Psoas muscle (tissue), 8 donors: ENCODE measurements around the gene CSKMT. TPM values are rescaled to one million over a fixed set of nuclear protein-coding genes. Genes with fewer than 3 reads are reported as not detected.

Source experiments
- ATAC-seq, 4 donors: fragments of 200-7000 bp; cut with Tn5 transposase; one replicate each; pipeline ENCODE4 v1.9.1; 2020; ENCODE audit warnings: moderate library complexity in 3 of 4, mild to moderate bottlenecking in 2 of 4
- DNase-seq, 2 donors: peaks; one replicate each; pipeline ENCODE4 v3.0.0-alpha.2; 2020
- H3K27ac ChIP-seq: fragments of 200-600 bp; one replicate; pipeline ENCODE4 v1.8.0; 2022
- H3K27me3 ChIP-seq, 3 donors: fragments of 200-600 bp in 1 of 3; one replicate each; pipeline versions ENCODE4 v1.6.1 to v1.8.0; 2013 to 2022; ENCODE audit warnings: low read length in 2 of 3, mild to moderate bottlenecking in 2 of 3, moderate library complexity in 1 of 3; ENCODE audit not compliant: insufficient read depth in 3 of 3
- H3K36me3 ChIP-seq, 2 donors: fragments of 200-600 bp in 1 of 2; one replicate each; pipeline versions ENCODE4 v1.6.1 to v1.8.0; 2013 to 2022; ENCODE audit warnings: low read depth in 1 of 2, mild to moderate bottlenecking in 1 of 2, moderate library complexity in 1 of 2; ENCODE audit not compliant: insufficient read depth in 1 of 2
- H3K4me1 ChIP-seq: fragments of 200-600 bp; one replicate; pipeline ENCODE4 v1.8.0; 2022
- H3K4me3 ChIP-seq: fragments of 200-600 bp; one replicate; pipeline ENCODE4 v1.8.0; 2022; ENCODE audit warnings: mild to moderate bottlenecking
- H3K9me3 ChIP-seq: fragments of 200-600 bp; one replicate; pipeline ENCODE4 v1.8.0; 2022
- WGBS, 3 donors: extraction: QIAGEN DNeasy Blood & Tissue Kit; methylation state at CpG; one replicate each; pipeline versions ENCODE4 v1.1.6 to v1.1.7; 2013; 5-methylcytosine and 5-hydroxymethylcytosine counted together
- intact Hi-C, 2 donors: fragments of 100-400 bp; cut with DNase I; formaldehyde crosslinking; loops; one replicate each; pipeline versions ENCODE4 v1.11.0 to v1.14.2; 2022
- polyA plus RNA-seq, 3 donors: library from polyadenylated mRNA; stranded (reverse); fragments of 200-250 nt; gene quantifications; one replicate each; pipeline ENCODE4 v1.2.3, GENCODE V29; 2013
- total RNA-seq, 4 donors: library from RNA; stranded (reverse); fragmentation: NEBNext Ultra II Directional in 2 of 4; extraction: Animal tissue kit (Norgen Biotek cat#: 25700) in 2 of 4; gene quantifications; one replicate each; pipeline versions ENCODE4 v1.2.1 to v1.2.4, GENCODE V29; 2021 to 2023
- TF ChIP-seq, protein P1 (sequence below): fragments of 200-600 bp; IDR thresholded peaks from one replicate; pipeline ENCODE4 v1.8.0; 2022; ENCODE audit warnings: antibody characterized with exemption
- donor health status: healthy with polysubstance abuse.
- donor health status: DM: no; HTN: no; CAD: no; lungs with moderate emphysema.
- donor health status: Bipolar disorder and iron deficiency.
- donor health status: healthy.
- donor health status: DM: yes; HTN: yes; CAD: no.
- donor health status: DM: no; HTN: no; CAD: no.
- donor health status: DM: no; HTN: no; CAD: no.
- donor health status: DM: yes; HTN: yes; CAD: no.

The CSKMT gene
- total and polyA plus RNA-seq, 7 donors, result 3.8 to 12.8 (median 8.0) TPM

DNA sequence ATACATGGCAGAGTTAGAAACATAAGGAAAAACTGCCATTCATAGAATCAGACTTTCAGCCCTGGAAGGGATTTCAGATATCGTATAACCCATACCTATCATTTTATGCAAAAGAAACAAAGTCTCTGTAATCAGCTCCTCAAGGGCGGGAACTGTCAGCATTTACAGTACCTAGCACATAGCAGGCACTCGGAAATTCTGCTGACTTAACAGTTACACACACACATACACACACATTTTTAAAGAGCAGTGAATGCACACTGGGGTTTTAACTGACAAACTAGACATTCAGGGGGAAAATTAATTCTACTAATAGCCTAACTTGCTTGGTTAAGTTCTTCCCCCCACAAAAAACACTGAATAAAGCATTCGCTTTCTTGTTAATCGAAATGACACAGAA lies 51.1 kb downstream of the CSKMT start:
- ATAC-seq (no peak), DNase-seq (no peak)
- Histone ChIP-seq H3K27ac (no peak overlapping the region), H3K4me3 (no peak overlapping the region), H3K27me3 (no peaks in the 10 kb centered on the region), H3K4me1 (peaks cover 16% of the 10 kb centered on the region), H3K9me3 (no peaks in the 10 kb centered on the region), H3K36me3 (peaks cover 19 to 99% of the 10 kb centered on the region in 2 donors)
- 82 to 91% (median 83%) methylated on average over 5 of the region's 5 CpGs for WGBS, 3 donors
- intact Hi-C loops, result no loop called here
- TF ChIP-seq, protein P1, sequence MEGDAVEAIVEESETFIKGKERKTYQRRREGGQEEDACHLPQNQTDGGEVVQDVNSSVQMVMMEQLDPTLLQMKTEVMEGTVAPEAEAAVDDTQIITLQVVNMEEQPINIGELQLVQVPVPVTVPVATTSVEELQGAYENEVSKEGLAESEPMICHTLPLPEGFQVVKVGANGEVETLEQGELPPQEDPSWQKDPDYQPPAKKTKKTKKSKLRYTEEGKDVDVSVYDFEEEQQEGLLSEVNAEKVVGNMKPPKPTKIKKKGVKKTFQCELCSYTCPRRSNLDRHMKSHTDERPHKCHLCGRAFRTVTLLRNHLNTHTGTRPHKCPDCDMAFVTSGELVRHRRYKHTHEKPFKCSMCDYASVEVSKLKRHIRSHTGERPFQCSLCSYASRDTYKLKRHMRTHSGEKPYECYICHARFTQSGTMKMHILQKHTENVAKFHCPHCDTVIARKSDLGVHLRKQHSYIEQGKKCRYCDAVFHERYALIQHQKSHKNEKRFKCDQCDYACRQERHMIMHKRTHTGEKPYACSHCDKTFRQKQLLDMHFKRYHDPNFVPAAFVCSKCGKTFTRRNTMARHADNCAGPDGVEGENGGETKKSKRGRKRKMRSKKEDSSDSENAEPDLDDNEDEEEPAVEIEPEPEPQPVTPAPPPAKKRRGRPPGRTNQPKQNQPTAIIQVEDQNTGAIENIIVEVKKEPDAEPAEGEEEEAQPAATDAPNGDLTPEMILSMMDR, result no peak

DNA sequence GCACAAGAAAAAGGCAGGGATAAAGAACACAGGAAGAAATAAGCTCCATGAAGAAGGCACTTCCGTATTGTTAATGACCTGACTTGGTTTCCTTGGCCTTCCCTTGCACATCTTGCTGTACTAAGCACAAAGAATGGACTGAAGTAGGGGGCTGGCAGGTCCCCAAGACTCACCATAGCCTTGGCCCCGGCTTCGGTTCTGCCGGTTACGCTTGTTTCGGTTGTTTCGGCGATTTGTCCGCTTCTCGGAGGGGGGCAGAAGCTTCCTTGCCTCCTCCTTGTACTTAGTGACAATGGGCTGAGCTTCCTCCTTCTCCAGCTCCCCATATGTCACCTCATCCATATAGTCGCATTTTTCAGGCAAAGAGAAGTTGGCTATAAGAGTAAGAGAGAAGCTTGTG lies 51.7 kb downstream of the CSKMT start:
- peaks cover 16% of the 10 kb centered on the region for H3K4me1 ChIP-seq
- TF ChIP-seq, protein P1, result no peak
- H3K36me3 ChIP-seq, result peaks cover 21 to 99% of the 10 kb centered on the region in 2 donors
- no peaks in the 10 kb centered on the region for H3K9me3 ChIP-seq
- no peak for ATAC-seq
- WGBS, 3 donors, result 51 to 69% (median 60%) methylated on average over 11 of the region's 11 CpGs
- intact Hi-C loops, result no loop called here
- H3K27ac ChIP-seq, result peak overlapping the region; percentile 47
- no peaks in the 10 kb centered on the region for H3K27me3 ChIP-seq
- DNase-seq, result no peak
- H3K4me3 ChIP-seq, result no peak overlapping the region

Other genes with a start within 250 kb of the CSKMT start
- not detected for gene SCGB1A1, start 246.3 kb upstream of the CSKMT start, total RNA-seq
- under 1 TPM in 1 of 3 donors, not detected in 2; 0.35 TPM for gene SCGB1A1, start 246.3 kb upstream of the CSKMT start, polyA plus RNA-seq
- gene AHNAK, start 118.5 kb upstream of the CSKMT start, total RNA-seq, result 100 to 1,000 TPM; 376 to 679 (median 425) TPM
- gene AHNAK, start 118.5 kb upstream of the CSKMT start, polyA plus RNA-seq, result 100 to 1,000 TPM in 2 of 3 donors, 10 to 100 TPM in 1; 93.5 to 227 (median 206) TPM
- gene EEF1G, start 91.4 kb upstream of the CSKMT start, total RNA-seq, result 1,000 to 10,000 TPM; 1,137 to 1,954 (median 1,509) TPM
- gene EEF1G, start 91.4 kb upstream of the CSKMT start, polyA plus RNA-seq, result 1,000 to 10,000 TPM; 1,687 to 2,356 (median 2,243) TPM
- 10 to 100 TPM; 14.3 to 23.7 (median 19.6) TPM for gene TUT1, start 73.8 kb upstream of the CSKMT start, total RNA-seq
- gene TUT1, start 73.8 kb upstream of the CSKMT start, polyA plus RNA-seq, result 10 to 100 TPM; 12.1 to 15.5 (median 12.7) TPM
- gene MTA2, start 63.4 kb upstream of the CSKMT start, total RNA-seq, result 10 to 100 TPM; 20.0 to 32.5 (median 28.6) TPM
- gene MTA2, start 63.4 kb upstream of the CSKMT start, polyA plus RNA-seq, result 10 to 100 TPM; 18.4 to 27.1 (median 26.9) TPM
- 10 to 100 TPM; 14.1 to 19.5 (median 16.9) TPM for gene EML3, start 52.5 kb upstream of the CSKMT start, total RNA-seq
- gene EML3, start 52.5 kb upstream of the CSKMT start, polyA plus RNA-seq, result 10 to 100 TPM in 2 of 3 donors, 1 to 10 TPM in 1; 7.4 to 11.3 (median 11.1) TPM
- gene ROM1, start 52.1 kb upstream of the CSKMT start, total RNA-seq, result 1 to 10 TPM; 2.0 to 4.4 (median 3.1) TPM
- gene ROM1, start 52.1 kb upstream of the CSKMT start, polyA plus RNA-seq, result 1 to 10 TPM; 3.7 to 5.5 (median 4.7) TPM
- gene B3GAT3, start 43.3 kb upstream of the CSKMT start, total RNA-seq, result 10 to 100 TPM in 3 of 4 donors, 1 to 10 TPM in 1; 7.4 to 11.8 (median 11.0) TPM
- gene B3GAT3, start 43.3 kb upstream of the CSKMT start, polyA plus RNA-seq, result 10 to 100 TPM; 11.7 to 37.6 (median 20.0) TPM
- 10 to 100 TPM; 59.7 to 62.2 (median 61.4) TPM for gene GANAB, start 18.7 kb upstream of the CSKMT start, total RNA-seq
- gene GANAB, start 18.7 kb upstream of the CSKMT start, polyA plus RNA-seq, result 10 to 100 TPM; 34.3 to 64.6 (median 62.0) TPM
- gene INTS5, start 12.0 kb upstream of the CSKMT start, total RNA-seq, result 10 to 100 TPM; 13.5 to 20.6 (median 17.1) TPM
- 10 to 100 TPM in 1 of 3 donors, 1 to 10 TPM in 2; 8.1 to 19.9 (median 9.3) TPM for gene INTS5, start 12.0 kb upstream of the CSKMT start, polyA plus RNA-seq
- gene C11orf98, start 102 bp upstream of the CSKMT start, total RNA-seq, result 10 to 100 TPM; 29.8 to 50.9 (median 50.2) TPM
- 100 to 1,000 TPM in 1 of 3 donors, 10 to 100 TPM in 2; 87.1 to 155 (median 93.1) TPM for gene C11orf98, start 102 bp upstream of the CSKMT start, polyA plus RNA-seq
- gene UQCC3, start 6.4 kb downstream of the CSKMT start, total RNA-seq, result 1 to 10 TPM; 5.2 to 8.8 (median 7.1) TPM
- gene UQCC3, start 6.4 kb downstream of the CSKMT start, polyA plus RNA-seq, result 10 to 100 TPM in 1 of 3 donors, 1 to 10 TPM in 2; 6.4 to 16.5 (median 8.6) TPM
- 1 to 10 TPM in 3 of 4 donors, under 1 TPM in 1; 0.74 to 3.2 (median 1.9) TPM for gene LBHD1, start 7.0 kb downstream of the CSKMT start, total RNA-seq
- gene LBHD1, start 7.0 kb downstream of the CSKMT start, polyA plus RNA-seq, result 1 to 10 TPM in 2 of 3 donors, under 1 TPM in 1; 0.98 to 3.6 (median 1.6) TPM
- gene UBXN1, start 13.8 kb downstream of the CSKMT start, total RNA-seq, result 100 to 1,000 TPM; 102 to 204 (median 149) TPM
- gene UBXN1, start 13.8 kb downstream of the CSKMT start, polyA plus RNA-seq, result 100 to 1,000 TPM; 225 to 376 (median 295) TPM
- gene LRRN4CL, start 24.2 kb downstream of the CSKMT start, total RNA-seq, result 1 to 10 TPM; 2.4 to 4.8 (median 3.8) TPM
- gene LRRN4CL, start 24.2 kb downstream of the CSKMT start, polyA plus RNA-seq, result 1 to 10 TPM; 1.8 to 3.7 (median 2.8) TPM
- gene BSCL2, start 42.1 kb downstream of the CSKMT start, total RNA-seq, result 10 to 100 TPM; 17.0 to 45.4 (median 29.0) TPM
- gene BSCL2, start 42.1 kb downstream of the CSKMT start, polyA plus RNA-seq, result 100 to 1,000 TPM in 1 of 3 donors, 10 to 100 TPM in 2; 61.5 to 174 (median 63.5) TPM
- gene GNG3, start 42.4 kb downstream of the CSKMT start, total RNA-seq, result not detected
- under 1 TPM in 2 of 3 donors, not detected in 1; 0.10 to 0.39 TPM for gene GNG3, start 42.4 kb downstream of the CSKMT start, polyA plus RNA-seq
- 10 to 100 TPM; 27.2 to 39.7 (median 31.4) TPM for gene HNRNPUL2, start 62.1 kb downstream of the CSKMT start, total RNA-seq
- gene HNRNPUL2, start 62.1 kb downstream of the CSKMT start, polyA plus RNA-seq, result 10 to 100 TPM; 23.8 to 35.1 (median 25.0) TPM
- 10 to 100 TPM; 14.8 to 19.6 (median 16.4) TPM for gene TTC9C, start 63.2 kb downstream of the CSKMT start, total RNA-seq
- 10 to 100 TPM; 20.2 to 30.4 (median 28.2) TPM for gene TTC9C, start 63.2 kb downstream of the CSKMT start, polyA plus RNA-seq
- gene ZBTB3, start 88.8 kb downstream of the CSKMT start, total RNA-seq, result 1 to 10 TPM; 5.4 to 8.7 (median 6.5) TPM
- gene ZBTB3, start 88.8 kb downstream of the CSKMT start, polyA plus RNA-seq, result 1 to 10 TPM; 1.5 to 3.5 (median 2.1) TPM
- 10 to 100 TPM; 31.7 to 44.7 (median 36.2) TPM for gene POLR2G, start 96.3 kb downstream of the CSKMT start, total RNA-seq
- 10 to 100 TPM; 44.0 to 92.6 (median 48.8) TPM for gene POLR2G, start 96.3 kb downstream of the CSKMT start, polyA plus RNA-seq
- 10 to 100 TPM; 13.5 to 19.9 (median 18.3) TPM for gene TAF6L, start 106.1 kb downstream of the CSKMT start, total RNA-seq
- 10 to 100 TPM; 18.0 to 26.5 (median 20.1) TPM for gene TAF6L, start 106.1 kb downstream of the CSKMT start, polyA plus RNA-seq
- 10 to 100 TPM; 12.2 to 18.5 (median 16.0) TPM for gene TMEM179B, start 122.1 kb downstream of the CSKMT start, total RNA-seq
- gene TMEM179B, start 122.1 kb downstream of the CSKMT start, polyA plus RNA-seq, result 10 to 100 TPM; 31.5 to 42.0 (median 34.4) TPM
- 10 to 100 TPM in 1 of 4 donors, 1 to 10 TPM in 3; 6.2 to 11.5 (median 8.4) TPM for gene TMEM223, start 126.7 kb downstream of the CSKMT start, total RNA-seq
- gene TMEM223, start 126.7 kb downstream of the CSKMT start, polyA plus RNA-seq, result 10 to 100 TPM; 16.6 to 37.7 (median 21.7) TPM
- 10 to 100 TPM; 38.3 to 45.4 (median 41.9) TPM for gene NXF1, start 140.1 kb downstream of the CSKMT start, total RNA-seq
- gene NXF1, start 140.1 kb downstream of the CSKMT start, polyA plus RNA-seq, result 10 to 100 TPM; 36.3 to 67.0 (median 49.7) TPM
- gene STX5, start 166.7 kb downstream of the CSKMT start, total RNA-seq, result 10 to 100 TPM; 16.0 to 24.6 (median 20.7) TPM
- 10 to 100 TPM; 18.2 to 21.1 (median 21.1) TPM for gene STX5, start 166.7 kb downstream of the CSKMT start, polyA plus RNA-seq
- gene TEX54, start 167.5 kb downstream of the CSKMT start, total RNA-seq, result not detected
- gene TEX54, start 167.5 kb downstream of the CSKMT start, polyA plus RNA-seq, result not detected
- gene WDR74, start 174.3 kb downstream of the CSKMT start, total RNA-seq, result 10 to 100 TPM; 32.9 to 74.9 (median 54.2) TPM
- 100 to 1,000 TPM in 1 of 3 donors, 10 to 100 TPM in 2; 90.1 to 121 (median 92.5) TPM for gene WDR74, start 174.3 kb downstream of the CSKMT start, polyA plus RNA-seq
- 100 to 1,000 TPM in 3 of 4 donors, 10 to 100 TPM in 1; 62.6 to 187 (median 132) TPM for gene SLC3A2, start 215.6 kb downstream of the CSKMT start, total RNA-seq
- 100 to 1,000 TPM; 149 to 374 (median 208) TPM for gene SLC3A2, start 215.6 kb downstream of the CSKMT start, polyA plus RNA-seq